Measurements from ENCODE around the gene TMEM107.

The TMEM107 gene

DNA sequence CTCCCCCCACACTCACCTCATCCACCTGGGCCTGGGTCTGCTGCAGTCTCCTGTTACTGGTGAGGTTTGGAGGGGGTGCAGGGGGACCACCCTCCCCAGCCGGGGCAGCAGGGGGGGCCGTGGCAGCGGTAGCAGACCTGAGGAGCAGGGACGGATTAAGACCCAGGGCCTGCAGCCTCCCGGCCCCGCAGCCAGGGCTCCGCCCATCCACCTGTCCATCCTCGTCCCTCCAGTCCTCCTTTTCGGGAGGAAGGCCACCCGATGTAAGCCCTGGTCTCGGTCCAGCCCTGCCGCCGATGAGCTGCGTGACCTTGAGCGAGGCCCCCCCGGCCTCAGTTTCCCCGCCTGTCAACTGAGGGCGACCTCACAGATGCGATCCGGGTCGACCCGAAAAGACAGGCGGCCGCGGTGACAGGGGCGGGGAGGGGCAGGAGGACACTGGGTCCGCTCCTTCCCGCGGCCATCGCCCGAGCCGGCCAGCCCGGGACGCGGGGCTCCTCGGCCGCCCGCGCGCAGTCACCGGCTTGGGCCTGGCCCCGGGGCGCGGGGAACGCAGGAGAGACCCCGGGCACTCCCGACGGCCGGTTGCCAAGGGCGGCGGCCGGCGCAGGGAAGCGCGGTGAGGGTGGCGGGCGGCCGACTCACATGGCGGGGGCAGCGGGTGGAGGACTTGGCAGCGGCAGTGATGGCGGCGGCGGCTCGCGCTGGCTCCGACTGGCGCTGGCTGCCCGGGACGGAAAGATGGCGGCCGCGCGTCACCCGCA is 13.8 kb downstream of the TMEM107 start, which contains the start of gene VAMP2:
Gene VAMP2 (minus strand): TSS at position 716 of the 764 bp plus-strand sequence. CDS start 69 bp downstream, at position 647.
- DNase-seq (ENCODE audit: low read depth) = peak; percentile 70

DNA sequence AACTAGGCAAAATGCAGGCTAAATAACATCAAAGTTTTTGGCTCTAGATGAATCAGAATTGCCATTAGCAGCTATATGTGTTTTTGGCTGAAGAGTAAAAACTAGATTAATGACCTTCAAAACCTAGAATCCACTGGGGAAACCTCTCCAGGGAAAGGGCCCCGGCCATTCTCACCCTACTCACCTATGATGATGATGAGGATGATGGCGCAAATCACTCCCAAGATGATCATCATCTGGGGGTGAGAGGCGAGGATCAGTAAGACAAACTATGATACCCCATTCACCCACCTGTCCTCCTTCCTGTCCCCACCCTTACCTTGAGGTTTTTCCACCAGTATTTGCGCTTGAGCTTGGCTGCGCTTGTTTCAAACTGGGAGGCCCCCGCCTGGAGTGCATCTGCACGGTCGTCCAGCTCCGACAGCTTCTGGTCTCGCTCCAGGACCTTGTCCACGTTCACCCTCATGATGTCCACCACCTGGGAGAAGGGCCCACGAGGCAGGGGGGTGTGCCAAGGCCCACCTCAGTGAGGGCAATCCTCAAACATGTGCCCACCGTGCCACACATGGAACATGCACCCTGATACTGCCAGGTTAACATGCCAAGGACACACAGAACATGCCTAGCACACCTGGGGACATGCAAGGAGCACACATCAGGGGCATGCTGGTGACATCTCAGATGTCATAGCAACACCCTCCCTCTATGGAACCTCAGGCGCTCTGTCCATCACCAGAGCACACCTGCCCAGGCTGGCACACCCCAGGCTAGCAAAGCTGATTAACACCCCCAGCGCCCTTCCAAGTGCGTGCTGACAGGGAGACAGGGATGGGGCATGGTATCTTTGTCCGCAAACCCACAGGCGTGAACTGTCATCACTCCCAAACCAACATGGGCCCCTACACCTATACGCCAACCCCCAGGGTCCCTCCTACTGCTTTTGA is 14.6 kb downstream of the TMEM107 start:
- no peak for DNase-seq (ENCODE audit: low read depth)

GRCh38 chr17:8160741-8161221 is 15.4 kb downstream of the TMEM107 start:
- no peak for DNase-seq (ENCODE audit: low read depth)

GRCh38 chr17:8160224-8160577 is 16.0 kb downstream of the TMEM107 start:
- DNase-seq (ENCODE audit: low read depth) = no peak

DNA sequence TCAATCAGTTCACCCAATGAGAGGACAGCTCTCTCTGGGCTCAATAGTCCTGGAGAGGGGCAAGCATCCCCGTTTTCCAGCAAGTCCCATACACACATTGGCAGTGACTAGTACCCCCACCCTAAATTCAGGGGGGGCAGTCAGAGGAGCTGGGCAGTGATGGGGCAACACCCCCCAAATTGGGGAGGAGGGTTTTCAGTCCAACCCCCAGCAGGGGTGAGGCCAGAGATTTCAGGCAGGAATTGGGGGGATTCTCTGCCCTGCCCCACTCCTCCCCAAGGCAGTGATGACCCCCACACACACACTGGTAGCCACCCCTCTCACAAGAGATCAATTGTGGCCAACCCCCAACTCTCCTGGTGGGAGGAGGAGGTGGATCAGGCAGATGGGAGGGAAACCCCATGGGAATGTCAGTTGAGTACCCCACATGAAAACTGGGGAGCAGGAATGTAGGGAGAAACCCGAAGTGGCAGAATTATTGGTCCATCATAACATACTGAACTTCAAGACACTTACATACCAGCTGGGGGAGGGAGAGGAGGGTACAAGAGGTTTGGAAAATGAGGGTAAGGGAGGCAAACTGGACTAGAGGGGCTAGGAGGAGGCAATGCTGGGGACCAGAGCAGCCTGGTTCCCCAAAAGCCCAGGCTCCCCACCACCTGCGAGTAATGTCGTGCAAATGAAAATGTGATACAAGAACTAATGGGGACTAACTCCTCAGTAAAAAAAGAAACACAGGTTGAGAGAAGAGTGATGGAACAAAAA is 16.5 kb downstream of the TMEM107 start:
- no peak for DNase-seq (ENCODE audit: low read depth)

- no peak for DNase-seq (ENCODE audit: low read depth)
These were observed 17.2 kb downstream of the TMEM107 start for GRCh38 chr17:8159032-8159400.

- peak; percentile 86 for DNase-seq (ENCODE audit: low read depth)
These were observed 17.7 kb downstream of the TMEM107 start for GRCh38 chr17:8158267-8159031.

GRCh38 chr17:8156246-8156992 is 19.8 kb downstream of the TMEM107 start:
- DNase-seq (ENCODE audit: low read depth) = peak; percentile 100

GRCh38 chr17:8155996-8156245 is 20.3 kb downstream of the TMEM107 start:
- DNase-seq (ENCODE audit: low read depth) = no peak

GRCh38 chr17:8155231-8155995 is 20.8 kb downstream of the TMEM107 start:
- DNase-seq (ENCODE audit: low read depth) = no peak

GRCh38 chr17:8154608-8155155 is 21.5 kb downstream of the TMEM107 start:
- no peak for DNase-seq (ENCODE audit: low read depth)

DNA sequence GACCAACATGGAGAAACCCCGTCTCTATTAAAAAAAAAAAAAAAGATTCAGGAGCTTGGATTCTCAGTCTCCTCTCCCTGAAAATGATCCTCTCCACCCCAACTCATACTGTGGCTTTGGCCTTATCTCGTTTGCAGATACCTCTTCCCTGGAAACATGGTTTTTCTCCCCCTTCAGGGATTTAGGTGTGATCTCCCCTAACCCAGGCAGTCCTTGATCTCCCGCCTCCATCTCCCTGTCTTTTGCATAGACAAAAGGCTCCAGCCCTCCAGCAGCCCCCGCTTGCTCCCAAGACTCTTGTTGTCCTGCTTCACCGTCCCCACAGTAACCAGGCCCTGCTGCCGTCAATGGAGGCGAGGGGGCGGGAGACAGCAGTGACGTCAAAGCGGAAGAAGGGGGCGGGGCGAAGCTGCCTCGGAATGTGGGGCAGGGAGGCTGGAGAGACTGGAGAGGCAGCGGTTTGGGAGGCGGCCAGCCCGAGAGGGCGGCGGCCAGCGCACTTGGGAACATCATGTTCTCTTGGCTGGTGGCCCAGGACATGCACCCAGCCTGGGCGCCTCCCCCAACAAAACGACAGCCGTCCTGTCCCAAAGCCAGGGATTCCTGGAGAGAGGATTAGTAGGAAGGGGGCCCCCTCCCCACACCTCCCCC is 22.1 kb downstream of the TMEM107 start:
- DNase-seq (ENCODE audit: low read depth) = peak; percentile 100

DNA sequence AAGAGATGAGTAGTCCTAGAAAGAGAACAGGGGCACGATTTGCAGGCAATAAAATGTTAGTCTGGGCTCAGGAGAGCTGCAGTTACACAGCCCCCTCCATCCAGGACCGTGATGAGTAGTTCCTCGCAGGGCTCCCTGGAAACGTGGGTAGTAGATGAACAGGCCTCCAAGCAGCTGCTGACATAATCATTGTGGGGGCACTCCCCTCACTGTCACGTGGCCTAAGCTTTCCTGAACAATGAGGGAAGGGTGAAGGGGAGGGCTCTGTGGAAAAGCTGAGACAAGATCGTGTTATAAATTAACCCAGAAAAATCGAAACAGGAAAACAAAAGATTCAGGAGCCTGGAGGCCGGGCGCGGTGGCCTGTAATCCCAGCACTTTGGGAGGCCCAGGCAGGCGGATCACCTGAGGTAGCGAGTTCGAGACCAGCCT is 22.6 kb downstream of the TMEM107 start:
- peak; percentile 90 for DNase-seq (ENCODE audit: low read depth)

DNA sequence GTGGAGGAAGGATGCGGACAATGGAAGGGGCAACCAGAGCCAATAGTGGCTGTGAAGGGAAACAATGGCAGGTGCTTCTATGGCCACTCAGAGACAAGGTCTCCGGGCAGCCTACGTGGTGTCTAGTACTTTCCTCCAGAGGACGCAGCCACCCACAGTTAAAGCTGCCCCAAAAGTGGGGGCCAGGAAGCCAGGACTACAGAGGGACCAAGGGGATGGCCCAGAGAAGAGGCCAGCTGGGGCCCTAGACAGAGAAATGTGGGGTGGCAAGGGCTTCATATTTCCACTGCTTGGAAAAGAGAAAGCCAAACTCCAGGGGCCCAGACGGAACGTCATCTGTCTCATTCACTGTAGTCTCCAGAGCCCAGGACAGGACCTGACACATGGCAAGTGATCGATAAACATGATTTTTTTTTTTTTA is 23.1 kb downstream of the TMEM107 start:
- DNase-seq (ENCODE audit: low read depth) = no peak

- peak; percentile 98 for DNase-seq (ENCODE audit: low read depth)
These were observed 23.9 kb downstream of the TMEM107 start, which contains the start of gene PER1 for GRCh38 chr17:8152112-8152775. Gene PER1, minus strand, starts transcription at chr17:8152404. Its CDS starts 1,698 bp downstream, at chr17:8150706.

GRCh38 chr17:8151641-8152111 is 24.5 kb downstream of the TMEM107 start:
- peak; percentile 86 for DNase-seq (ENCODE audit: low read depth)

DNA sequence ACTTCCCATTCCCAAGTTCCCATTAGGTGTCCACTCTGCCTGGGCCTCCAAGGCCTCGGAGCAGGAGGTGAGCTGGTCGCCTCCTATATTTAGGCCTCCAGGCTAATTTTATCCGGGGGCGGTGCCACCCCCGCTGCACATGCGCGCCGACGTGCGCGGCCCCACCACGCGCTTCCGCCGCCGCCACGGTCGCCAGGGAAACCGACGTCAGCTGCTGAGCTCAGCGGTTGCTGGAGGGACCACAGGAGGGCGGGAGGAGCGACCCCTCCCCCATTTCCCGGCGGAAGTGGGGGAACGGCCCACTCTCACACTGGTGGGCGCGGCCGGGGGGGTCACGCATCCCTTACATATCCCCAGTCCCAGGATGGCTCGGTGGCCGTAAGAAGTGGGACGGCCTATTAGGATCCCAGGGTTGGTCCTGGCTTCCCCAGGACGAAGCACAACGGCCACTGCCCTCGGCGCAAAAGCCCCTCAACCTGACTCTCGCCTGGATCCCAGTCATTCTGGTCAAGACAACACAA is 25.0 kb downstream of the TMEM107 start:
- peak; percentile 95 for DNase-seq (ENCODE audit: low read depth)
